HK-2 (cell line): ENCODE results near the gene PGLYRP4.
"Not testable (repeated sequence)": the region's sequence is repeated elsewhere in the genome, so short reads cannot be mapped to it uniquely, and the experiment has no call there.

Experiments used
- DNase-seq: peaks from one replicate; pipeline ENCODE4 v3.0.0-alpha.2; 2018; ENCODE audit not compliant: unreplicated experiment

PGLYRP4 gene

DNA sequence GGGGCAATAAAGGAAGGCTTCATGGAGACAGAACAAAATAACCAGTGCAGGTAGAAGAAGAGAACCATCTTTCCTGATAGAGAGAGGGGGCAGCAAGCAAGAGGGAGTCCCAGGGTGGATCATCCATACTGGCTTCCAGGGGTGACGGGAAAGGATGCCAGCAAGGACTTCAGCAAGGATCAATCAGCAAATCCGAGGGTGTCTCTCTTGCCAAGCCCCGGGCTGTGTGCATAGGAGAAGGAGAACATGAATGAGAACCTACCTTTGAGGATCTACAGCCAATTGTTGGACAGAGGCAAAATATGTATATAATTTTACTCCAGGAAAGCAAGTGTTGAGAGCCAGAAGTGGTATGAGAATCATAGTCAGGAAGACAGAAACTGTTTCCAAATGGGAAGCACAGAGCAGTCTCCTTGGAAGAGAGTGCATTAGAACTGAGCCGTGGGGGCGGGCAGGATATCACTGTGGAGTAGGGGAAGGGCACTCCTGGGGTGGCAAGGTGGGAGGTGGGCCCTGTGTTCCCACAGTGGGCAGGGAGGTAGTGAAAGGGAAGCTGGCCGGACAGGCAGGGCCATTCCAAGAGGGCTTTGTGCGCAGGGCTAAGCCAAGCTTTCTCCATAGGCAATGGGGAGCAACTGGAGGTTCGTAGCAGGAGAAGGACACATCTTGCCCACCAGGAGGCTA lies 7.9 kb upstream of the PGLYRP4 start:
- DNase-seq = no peak

DNA sequence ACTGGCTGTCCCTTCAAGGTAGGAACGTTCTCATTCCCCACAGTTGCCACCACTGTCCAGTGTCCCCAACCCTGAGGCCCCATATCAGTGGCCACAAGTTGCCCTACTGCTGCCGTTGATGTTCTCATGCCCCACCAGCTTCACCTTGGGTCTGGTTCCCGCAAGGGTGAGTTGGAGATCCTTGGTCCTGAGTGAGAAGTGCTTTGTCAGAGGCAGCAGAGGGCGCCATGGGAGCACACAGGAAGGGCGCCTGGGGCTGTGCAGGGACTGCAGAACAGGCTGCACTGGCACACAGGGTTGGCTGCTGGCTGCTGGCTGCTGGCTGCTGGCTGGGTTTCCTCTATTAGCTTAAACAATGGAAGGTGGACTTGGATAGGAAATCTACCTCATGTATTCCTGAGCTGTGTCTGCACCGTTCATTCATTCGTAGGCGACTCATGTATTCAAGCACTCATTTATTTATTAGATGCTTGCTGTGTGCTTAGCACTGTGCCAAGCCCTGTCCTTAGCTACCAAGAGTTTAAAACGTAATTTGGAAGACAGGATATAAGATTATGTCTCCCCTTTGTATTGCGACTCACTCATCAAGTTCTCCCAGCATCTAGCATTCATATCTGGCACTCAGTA lies 6.9 kb upstream of the PGLYRP4 start:
- DNase-seq = peak; percentile 45

DNA sequence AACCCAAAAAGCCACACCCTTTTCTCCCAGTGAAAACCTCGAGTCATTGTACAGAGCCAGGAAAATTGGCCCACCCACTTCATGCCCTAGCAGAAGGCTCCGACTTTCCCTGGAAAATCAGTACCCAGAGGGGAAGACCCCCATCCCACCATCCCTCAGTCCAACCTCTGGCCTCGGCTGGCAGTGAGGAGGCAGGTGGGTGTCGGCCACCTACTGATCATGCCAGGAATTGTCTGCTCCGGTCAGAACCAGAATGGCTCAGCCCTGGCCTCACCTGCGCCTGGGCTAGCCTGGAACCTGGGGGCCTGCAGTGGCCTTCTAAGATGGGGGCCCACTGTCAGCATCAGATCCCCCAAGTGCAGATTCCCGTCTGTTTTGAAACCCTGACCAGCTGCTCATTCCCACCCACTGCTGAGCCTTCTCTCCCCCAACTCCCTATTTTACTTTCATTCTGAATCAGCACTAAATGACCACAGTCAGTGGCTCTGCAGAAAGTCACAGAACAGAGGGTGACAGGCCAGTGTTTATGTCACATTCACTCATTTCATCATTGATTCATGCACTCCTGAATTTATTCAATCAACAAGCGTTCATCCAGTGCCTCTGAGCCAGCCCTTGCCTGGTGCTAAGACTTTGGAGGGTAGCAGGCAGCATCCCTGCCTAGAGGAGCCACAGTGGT lies 6.0 kb upstream of the PGLYRP4 start:
- no peak for DNase-seq

DNA sequence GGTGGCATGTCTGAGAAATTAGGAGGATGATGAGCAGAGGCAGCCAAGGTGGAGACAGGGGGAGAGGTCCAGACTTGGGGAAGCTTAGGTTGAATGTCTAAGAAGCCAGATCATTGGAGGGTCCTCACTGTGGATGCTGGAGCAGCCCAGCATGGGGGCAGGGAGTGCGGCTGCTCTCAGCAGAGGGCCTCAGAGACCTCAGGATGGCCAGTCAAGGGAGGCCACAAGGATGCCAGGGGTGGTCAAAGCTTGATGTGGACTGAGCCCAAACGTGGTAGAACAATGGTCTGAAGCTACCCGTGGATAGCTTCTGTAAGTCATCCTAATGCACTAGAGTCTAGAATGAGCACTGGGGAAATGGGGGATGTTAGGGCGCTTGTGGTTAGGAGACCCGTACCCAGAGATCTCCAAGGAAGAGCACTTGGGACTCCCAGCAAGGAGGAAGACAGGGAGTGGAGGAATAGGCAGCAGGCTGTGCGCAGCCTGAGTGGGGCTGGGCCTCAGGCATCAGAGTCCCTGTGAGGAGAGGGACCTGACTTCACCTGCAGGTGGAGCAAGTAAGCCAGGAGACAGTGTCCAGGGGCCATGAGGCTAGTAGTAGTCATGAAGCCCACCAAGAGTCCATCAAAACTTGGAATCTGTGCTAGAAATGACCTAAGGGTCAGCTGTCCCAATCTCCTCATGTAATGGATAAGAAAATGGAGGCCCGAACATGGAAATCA lies 4.7 kb upstream of the PGLYRP4 start:
- no peak for DNase-seq

- DNase-seq = peak; percentile 50
Observed at GRCh38 chr1:153352523-153352922, 3.9 kb upstream of the PGLYRP4 start.

GRCh38 chr1:153350321-153350957 lies 1.8 kb upstream of the PGLYRP4 start:
- no peak for DNase-seq

DNA sequence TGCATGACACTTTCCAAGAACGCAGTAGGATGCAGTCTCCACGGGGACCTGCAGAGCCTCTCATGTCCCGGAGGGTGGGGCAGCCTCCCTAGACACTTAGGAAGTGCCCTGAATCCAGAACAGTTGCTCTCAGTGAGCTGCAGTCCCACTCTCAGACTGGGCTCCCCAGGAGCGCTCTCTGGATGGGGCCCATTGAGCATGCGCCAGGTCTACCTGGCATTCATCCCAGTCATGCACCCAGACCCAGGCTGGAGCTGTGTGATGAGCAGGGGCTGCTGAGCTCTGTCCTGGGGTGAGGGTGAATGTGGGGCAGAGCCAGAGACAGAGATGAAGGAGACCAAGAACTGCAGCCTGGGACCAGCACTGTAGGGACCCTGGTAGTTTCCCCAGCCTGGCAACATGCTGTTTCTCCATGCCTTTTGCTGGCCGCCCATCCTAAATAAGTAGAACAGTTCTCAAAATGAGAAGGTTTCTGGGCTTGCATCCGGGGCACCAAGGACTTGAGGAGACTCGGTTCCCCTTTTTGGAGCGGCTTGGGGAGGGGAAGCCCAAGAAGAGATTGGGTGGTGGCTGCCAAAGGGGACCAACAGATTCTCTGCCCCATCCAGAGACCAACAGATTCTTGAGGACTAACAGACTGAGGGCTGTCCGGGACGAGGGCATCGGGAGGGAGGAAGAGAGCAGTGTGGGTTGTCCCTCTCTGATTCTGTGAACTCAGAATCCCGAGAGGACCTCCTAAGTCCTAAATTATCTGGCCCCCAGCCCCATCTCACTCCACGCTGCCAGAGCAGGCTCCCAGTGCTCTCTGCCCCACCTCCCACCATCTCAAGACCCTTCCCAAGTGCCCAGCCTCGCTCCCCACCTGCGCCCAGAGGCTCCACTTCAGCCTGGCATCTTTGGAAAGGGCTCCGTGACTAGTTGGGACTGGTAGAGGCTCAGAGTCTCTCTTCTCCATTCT lies 1.0 kb upstream of the PGLYRP4 start:
- no peak for DNase-seq

DNA sequence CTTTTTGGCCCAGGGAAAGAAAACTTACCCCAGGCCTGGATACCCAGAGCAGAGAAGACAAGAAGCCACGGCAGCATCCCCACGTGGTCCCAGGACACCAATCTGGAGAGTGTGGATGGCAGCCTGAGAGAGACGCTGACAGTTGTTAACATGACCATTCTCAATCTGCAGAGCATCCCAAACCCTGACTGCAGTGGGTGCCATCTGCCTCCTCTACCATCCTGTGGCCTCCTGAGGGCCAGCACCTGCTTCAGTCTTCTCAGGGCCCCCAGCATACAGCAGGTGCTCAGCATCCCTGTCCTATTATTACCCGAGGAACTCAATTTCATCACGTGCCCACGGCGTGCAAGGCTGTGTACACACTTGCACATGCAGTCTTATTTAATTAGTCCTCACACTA lies 785 bp downstream of the PGLYRP4 start:
- no peak for DNase-seq

DNA sequence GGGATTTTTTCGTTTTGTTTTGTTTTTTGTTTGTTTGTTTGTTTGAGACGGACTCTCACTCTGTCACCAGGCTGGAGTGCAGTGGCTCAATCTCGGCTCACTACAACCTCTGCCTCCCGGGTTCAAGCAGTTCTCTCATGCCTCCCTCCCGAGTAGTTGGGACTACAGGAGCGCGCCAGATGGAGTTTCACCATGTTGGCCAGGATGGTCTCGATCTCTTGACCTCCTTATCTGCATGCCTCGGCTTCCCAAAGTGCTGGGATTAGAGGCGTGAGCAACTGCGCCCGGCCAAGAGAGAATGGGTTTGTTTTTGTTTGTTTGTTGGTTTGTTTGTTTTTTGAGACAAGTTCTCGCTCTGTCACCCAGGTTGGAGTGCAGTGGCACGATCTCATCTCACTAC lies 1.6 kb downstream of the PGLYRP4 start:
- not testable (repeated sequence) for DNase-seq

GRCh38 chr1:153346077-153346723 lies 2.4 kb downstream of the PGLYRP4 start:
- DNase-seq = no peak

DNA sequence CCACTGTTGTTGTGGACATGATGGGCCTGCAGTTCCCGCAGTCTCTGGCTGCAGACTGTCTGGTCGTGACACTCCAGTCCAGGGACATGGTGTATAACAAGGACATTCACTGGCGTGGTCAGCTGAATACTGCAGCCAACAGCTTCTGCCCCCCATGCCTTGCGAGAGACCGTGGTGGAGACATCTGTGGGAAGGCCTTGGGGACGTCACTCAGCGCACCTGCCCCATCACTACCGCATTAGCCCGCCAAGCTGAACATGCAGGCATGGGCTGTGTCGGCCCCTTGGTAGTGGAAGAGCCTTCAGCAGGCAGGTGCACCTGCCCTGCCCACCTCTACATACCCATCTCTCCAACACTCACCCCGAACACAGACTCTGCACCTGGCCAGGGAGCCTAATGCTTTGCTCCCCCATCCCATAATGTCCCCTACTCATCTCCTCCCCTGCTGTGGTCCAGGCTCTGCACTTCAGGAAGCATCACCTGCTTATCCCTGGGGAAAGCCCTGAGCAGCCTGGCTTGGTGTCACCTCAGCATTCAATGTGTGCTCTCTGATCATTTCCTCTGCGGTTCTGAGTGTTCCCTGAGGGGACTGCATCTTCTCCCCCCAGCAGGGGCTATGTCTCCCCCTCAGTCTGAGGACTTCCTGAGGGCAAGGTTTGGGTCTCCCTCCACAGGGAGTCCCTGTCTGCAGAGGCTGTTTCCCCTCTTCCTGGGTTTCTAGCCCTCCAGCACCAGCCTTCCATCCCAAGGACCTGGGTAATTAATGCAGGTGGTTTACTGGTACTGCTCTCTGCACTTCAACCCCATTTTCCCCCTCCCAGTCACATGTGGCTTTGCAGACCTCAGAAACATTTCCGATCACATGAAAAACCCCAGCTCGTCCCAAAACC lies 3.2 kb downstream of the PGLYRP4 start:
- no peak for DNase-seq

DNA sequence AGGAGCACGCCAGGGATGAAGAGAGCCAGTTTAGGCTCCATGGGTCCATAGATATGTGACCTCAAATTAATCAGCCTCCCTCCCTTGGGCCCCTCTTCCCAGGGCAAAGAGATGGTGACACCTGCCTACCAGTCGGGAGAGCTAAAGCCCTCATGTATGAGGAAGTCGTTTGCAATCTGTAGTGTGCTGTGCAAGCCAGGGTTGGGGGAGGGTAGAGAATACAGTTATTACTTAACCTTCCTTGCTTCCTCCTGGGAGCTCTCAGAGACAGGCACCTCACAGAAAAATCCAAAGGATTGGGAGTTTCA lies 4.0 kb downstream of the PGLYRP4 start:
- DNase-seq = no peak

GRCh38 chr1:153343811-153344717 lies 4.6 kb downstream of the PGLYRP4 start:
- no peak for DNase-seq

DNA sequence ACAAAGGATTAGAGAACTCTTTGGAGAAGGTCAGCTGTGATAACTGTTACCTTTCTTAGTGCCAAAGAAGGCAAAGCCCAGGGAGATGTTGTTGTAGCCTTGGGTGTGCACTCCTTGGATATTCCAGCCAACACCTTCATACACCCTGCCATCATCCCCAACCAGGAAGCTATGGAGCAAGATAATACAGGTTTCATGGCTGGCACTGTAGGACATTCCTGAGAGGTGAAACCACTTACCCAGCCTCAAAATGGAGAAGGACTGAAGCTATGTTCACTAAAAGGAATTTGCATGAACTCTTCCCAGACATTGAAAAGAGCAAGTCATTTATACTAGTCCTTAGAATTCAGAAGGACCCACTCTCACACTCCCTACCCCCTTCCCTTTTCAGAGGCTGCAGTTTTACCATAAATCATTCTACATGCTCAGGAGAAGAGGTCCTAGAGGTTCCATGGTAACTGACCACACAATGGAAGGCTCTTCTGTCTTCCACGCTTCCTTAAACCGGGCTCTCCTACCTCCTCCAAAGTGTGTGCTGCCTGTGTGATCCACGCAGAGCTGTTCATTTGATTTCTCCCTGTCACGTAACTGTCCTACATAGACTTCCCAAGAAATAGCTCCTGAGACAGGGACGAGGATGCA lies 5.5 kb downstream of the PGLYRP4 start:
- DNase-seq = no peak

DNA sequence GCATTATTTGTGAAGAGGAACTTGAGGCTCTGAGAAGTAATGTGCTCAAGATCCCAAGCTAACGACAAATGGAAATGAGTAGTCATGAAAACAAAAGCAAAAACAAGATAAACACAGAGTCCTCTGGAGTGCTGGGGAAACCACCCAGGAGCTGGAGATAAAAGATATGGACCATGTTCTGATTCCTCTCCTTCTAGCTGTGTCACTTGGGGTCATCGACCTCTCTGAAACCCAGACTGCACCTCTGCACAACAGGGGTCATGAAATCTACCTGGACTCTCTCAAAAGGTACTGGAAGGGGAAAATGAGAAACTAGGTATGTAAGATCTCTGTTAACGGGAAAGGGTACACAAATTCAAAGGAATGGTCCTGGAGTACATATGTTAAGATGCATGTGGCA lies 6.5 kb downstream of the PGLYRP4 start:
- no peak for DNase-seq

DNA sequence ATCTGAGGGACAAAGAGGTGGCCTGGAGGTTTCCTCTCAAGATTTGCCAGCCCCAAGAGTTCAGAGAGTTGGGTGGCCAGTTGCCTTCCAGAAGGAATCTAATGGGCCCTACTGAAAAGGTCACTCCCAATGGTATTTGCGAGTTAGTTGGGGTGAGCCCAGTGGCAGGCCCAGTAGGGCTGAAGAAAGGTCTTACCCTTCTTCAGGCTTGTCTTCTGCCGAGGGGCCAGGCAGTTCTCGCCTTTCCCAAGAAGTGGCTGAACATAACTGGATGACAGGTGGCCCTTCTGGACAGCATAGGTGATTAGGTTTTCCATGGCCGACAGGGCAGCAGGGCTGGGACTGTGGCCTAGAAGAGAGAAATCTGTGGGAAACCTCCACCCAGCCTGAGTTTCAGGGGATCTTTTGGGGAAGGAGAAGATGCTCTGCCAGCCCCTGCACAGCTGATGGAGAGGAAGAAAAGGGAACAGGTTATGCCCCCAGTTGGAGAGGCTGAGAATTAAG lies 7.2 kb downstream of the PGLYRP4 start:
- DNase-seq = no peak

- DNase-seq = no peak
Observed at GRCh38 chr1:153340356-153340755, 8.3 kb downstream of the PGLYRP4 start.

- DNase-seq = no peak
Observed at GRCh38 chr1:153339802-153340201, 8.8 kb downstream of the PGLYRP4 start.
